KMS-11 (cell line): ENCODE results near the gene NTN4.
A peak's percentile ranks its signal among the peaks of the same experiment; 100 is the strongest.

Experiments
- H2AFZ ChIP-seq: fragments of 200-600 bp; sonication (generic); 2 replicates; pipeline ENCODE4 v1.6.1; 2016; ENCODE audit warnings: antibody characterized with exemption, mixed run types, low read depth
- H3K27ac ChIP-seq: fragments of 200-600 bp; sonication (generic); 2 replicates; pipeline ENCODE4 v1.6.1; 2016; ENCODE audit warnings: mild to moderate bottlenecking, mixed run types
- H3K27me3 ChIP-seq: fragments of 200-600 bp; sonication (generic); 2 replicates; pipeline ENCODE4 v1.6.1; 2017; ENCODE audit warnings: mild to moderate bottlenecking, low read depth, mixed run types, moderate library complexity; ENCODE audit not compliant: insufficient read depth
- H3K36me3 ChIP-seq: fragments of 200-600 bp; sonication (generic); 2 replicates; pipeline ENCODE4 v1.6.1; 2017; ENCODE audit warnings: mild to moderate bottlenecking, mixed run types; ENCODE audit not compliant: insufficient read depth
- H3K4me1 ChIP-seq: fragments of 200-600 bp; sonication (generic); 2 replicates; pipeline ENCODE4 v1.6.1; 2016; ENCODE audit warnings: mild to moderate bottlenecking, low read depth, mixed run types; ENCODE audit not compliant: poor library complexity, severe bottlenecking
- H3K4me2 ChIP-seq: fragments of 200-600 bp; sonication (generic); 2 replicates; pipeline ENCODE4 v1.7.0; 2016; ENCODE audit warnings: mild to moderate bottlenecking, mixed run types
- H3K4me3 ChIP-seq: fragments of 200-600 bp; sonication (generic); IDR thresholded peaks from 2 replicates; pipeline ENCODE4 v1.6.1; 2017; ENCODE audit warnings: low read depth, low read length, mixed read lengths; ENCODE audit not compliant: insufficient read depth
- H3K79me2 ChIP-seq: fragments of 200-600 bp; sonication (generic); 2 replicates; pipeline ENCODE4 v1.6.1; 2016; ENCODE audit warnings: low read depth, mixed run types; ENCODE audit not compliant: insufficient read depth
- H3K9ac ChIP-seq: fragments of 200-600 bp; sonication (generic); 2 replicates; pipeline ENCODE4 v1.6.1; 2016; ENCODE audit warnings: mild to moderate bottlenecking, mixed run types
- H4K20me1 ChIP-seq: fragments of 200-600 bp; sonication (generic); 2 replicates; pipeline ENCODE4 v1.6.1; 2016; ENCODE audit warnings: mild to moderate bottlenecking, mixed run types; ENCODE audit not compliant: insufficient read depth
- TF ChIP-seq, protein P1 (sequence below): fragments of 200-600 bp; sonication (generic); conservative IDR thresholded peaks from 2 replicates; pipeline ENCODE4 v1.6.1; 2017; ENCODE audit warnings: low read depth, mild to moderate bottlenecking, antibody characterized with exemption, low read length, moderate library complexity, mixed read lengths

NTN4 gene

GRCh38 chr12:95703986-95704385 lies 86.6 kb downstream of the NTN4 start:
- no peaks in the 10 kb centered on the region for H3K36me3 ChIP-seq
- peaks cover 36% of the 10 kb centered on the region for H3K4me1 ChIP-seq
- no peaks in the 10 kb centered on the region for H4K20me1 ChIP-seq
- H3K27me3 ChIP-seq, result peaks cover 4% of the 10 kb centered on the region; the same call in 1 of the 2 replicates
- H3K4me2 ChIP-seq, result no peak overlapping the region
- no peak overlapping the region for H3K27ac ChIP-seq
- no peak overlapping the region for H3K4me3 ChIP-seq
- no peaks in the 10 kb centered on the region for H3K79me2 ChIP-seq
- H3K9ac ChIP-seq, result no peak overlapping the region
- TF ChIP-seq, protein P1, sequence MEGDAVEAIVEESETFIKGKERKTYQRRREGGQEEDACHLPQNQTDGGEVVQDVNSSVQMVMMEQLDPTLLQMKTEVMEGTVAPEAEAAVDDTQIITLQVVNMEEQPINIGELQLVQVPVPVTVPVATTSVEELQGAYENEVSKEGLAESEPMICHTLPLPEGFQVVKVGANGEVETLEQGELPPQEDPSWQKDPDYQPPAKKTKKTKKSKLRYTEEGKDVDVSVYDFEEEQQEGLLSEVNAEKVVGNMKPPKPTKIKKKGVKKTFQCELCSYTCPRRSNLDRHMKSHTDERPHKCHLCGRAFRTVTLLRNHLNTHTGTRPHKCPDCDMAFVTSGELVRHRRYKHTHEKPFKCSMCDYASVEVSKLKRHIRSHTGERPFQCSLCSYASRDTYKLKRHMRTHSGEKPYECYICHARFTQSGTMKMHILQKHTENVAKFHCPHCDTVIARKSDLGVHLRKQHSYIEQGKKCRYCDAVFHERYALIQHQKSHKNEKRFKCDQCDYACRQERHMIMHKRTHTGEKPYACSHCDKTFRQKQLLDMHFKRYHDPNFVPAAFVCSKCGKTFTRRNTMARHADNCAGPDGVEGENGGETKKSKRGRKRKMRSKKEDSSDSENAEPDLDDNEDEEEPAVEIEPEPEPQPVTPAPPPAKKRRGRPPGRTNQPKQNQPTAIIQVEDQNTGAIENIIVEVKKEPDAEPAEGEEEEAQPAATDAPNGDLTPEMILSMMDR, result no peak
- no peak overlapping the region for H2AFZ ChIP-seq

DNA sequence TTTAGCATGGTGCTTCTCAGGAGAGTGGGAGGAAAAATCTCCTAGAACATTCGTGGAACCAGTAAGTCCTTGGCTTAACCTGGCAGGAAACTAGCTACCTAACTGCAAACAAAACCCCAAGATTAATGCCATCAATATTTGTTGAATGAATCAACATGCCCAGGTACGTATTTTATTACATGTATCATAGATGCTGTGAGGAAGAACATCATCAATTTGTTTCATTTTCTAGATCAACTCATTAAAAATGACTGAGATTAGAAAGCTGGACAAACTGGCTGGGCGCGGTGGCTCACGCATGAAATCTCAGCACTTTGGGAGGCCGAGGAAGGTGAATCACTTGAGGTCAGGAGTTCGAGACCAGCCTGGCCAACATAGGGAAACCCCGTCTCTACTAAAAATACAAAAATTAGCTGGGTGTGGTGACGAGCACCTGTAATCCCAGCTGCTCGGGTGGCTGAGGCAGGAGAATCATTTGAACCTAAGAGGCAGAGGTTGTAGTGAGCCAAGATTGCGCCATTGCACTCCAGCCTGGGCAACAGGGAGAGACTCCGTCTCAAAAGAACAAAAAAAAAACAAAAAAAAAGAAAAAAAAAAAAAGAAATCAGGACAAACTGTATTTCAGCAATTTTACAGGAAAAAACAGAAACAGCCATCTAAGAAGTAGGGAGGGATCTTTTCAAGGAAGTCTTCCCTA lies 88.7 kb downstream of the NTN4 start:
- Histone ChIP-seq H3K4me2 (no peak overlapping the region), H3K36me3 (no peaks in the 10 kb centered on the region), H3K9ac (no peak overlapping the region), H2AFZ (no peak overlapping the region), H3K79me2 (no peaks in the 10 kb centered on the region), H3K27ac (no peak overlapping the region), H4K20me1 (no peaks in the 10 kb centered on the region), H3K4me3 (no peak overlapping the region), H3K4me1 (peaks cover 38% of the 10 kb centered on the region), H3K27me3 (peaks cover 4% of the 10 kb centered on the region; the same call in 1 of the 2 replicates)
- TF ChIP-seq, protein P1, result no peak

DNA sequence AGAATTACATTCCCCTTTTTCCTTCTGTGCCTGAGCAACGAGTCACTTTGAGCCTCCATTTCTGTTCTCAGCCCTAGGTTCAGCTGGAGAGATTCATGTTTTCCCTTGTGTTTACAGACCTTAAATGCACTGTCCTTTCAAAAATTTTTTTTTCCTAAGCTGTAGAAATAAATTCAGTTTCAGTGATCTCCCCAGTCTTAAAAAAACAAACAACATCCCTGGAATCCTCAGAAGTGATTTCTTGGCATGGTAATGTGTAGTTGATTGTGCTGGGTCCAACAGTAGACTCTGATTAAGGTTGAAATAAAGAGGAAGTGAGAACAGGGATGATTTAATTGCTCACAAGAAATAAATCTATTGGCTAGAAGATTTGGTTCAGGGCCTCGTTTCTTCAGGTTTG lies 89.3 kb downstream of the NTN4 start:
- Histone ChIP-seq H3K27ac (no peak overlapping the region), H3K4me1 (peaks cover 38% of the 10 kb centered on the region), H3K9ac (no peak overlapping the region)

GRCh38 chr12:95700316-95700785 lies 90.2 kb downstream of the NTN4 start:
- Histone ChIP-seq H3K27me3 (peaks cover 4% of the 10 kb centered on the region; the same call in 1 of the 2 replicates), H3K27ac (no peak overlapping the region; the same call in 1 of the 2 replicates), H3K4me1 (peaks cover 38% of the 10 kb centered on the region), H4K20me1 (no peaks in the 10 kb centered on the region), H2AFZ (no peak overlapping the region), H3K4me3 (no peak overlapping the region), H3K79me2 (no peaks in the 10 kb centered on the region), H3K9ac (no peak overlapping the region), H3K36me3 (no peaks in the 10 kb centered on the region), H3K4me2 (peak overlapping the region; percentile 21; the same call in 1 of the 2 replicates)
- TF ChIP-seq, protein P1, result no peak

More for the DNA sequence above, 89.3 kb downstream of the NTN4 start:
- Histone ChIP-seq H3K36me3 (no peaks in the 10 kb centered on the region), H3K27me3 (peaks cover 4% of the 10 kb centered on the region; the same call in 1 of the 2 replicates), H4K20me1 (no peaks in the 10 kb centered on the region), H3K79me2 (no peaks in the 10 kb centered on the region), H3K4me3 (no peak overlapping the region), H3K4me2 (peak overlapping the region; percentile 33; the same call in 1 of the 2 replicates), H2AFZ (no peak overlapping the region)
- TF ChIP-seq, protein P1, result no peak
